MCF 10A (cell line): ENCODE data around the gene DNAJC16. TPM values are rescaled to one million over a fixed set of nuclear protein-coding genes. Genes with fewer than 3 reads are reported as not detected.

Source experiments
- BruUV-seq: library from RNA; stranded (reverse); fragments of 400-500 nt; replicated peaks from 2 replicates; lab custom pipeline; 2021; lab: Mats Ljungman, UMichigan
- CTCF ChIA-PET: fragments of 300-600 bp; sonication (Branson Sonifier 250); formaldehyde crosslinking; extraction: SDS; loops from one replicate; lab custom pipeline; 2021; ENCODE audit warnings: antibody characterized with exemption, inconsistent platforms; lab: Yijun Ruan, JAX
- POLR2A ChIA-PET: fragments of 300-600, 350-650 bp; sonication (Branson Sonifier 250); formaldehyde crosslinking; extraction: SDS; loops from one replicate; lab custom pipeline; 2020; ENCODE audit warnings: antibody characterized with exemption, inconsistent platforms; lab: Yijun Ruan, JAX
- DNase-seq: peaks from one replicate; pipeline ENCODE4 v3.0.0-alpha.2; 2018; ENCODE audit not compliant: unreplicated experiment
- H3K27ac Mint-ChIP-seq: one replicate; pipeline ENCODE4 v1.8.0; 2022; ENCODE audit warnings: mild to moderate bottlenecking, low read depth, mixed read lengths; ENCODE audit not compliant: unreplicated experiment
- H3K27me3 Mint-ChIP-seq: one replicate; pipeline ENCODE4 v1.8.0; 2022; ENCODE audit warnings: mixed read lengths; ENCODE audit not compliant: insufficient read depth, unreplicated experiment
- H3K36me3 Mint-ChIP-seq: one replicate; pipeline ENCODE4 v1.8.0; 2022; ENCODE audit warnings: mild to moderate bottlenecking, moderate library complexity, mixed read lengths; ENCODE audit not compliant: insufficient read depth, unreplicated experiment
- H3K4me1 Mint-ChIP-seq: one replicate; pipeline ENCODE4 v1.8.0; 2022; ENCODE audit warnings: mixed read lengths; ENCODE audit not compliant: insufficient read depth, unreplicated experiment
- H3K4me3 Mint-ChIP-seq: one replicate; pipeline ENCODE4 v1.8.0; 2022; ENCODE audit warnings: mild to moderate bottlenecking, moderate library complexity, mixed read lengths; ENCODE audit not compliant: unreplicated experiment
- H3K9me3 Mint-ChIP-seq: one replicate; pipeline ENCODE4 v1.8.0; 2022; ENCODE audit warnings: mixed read lengths; ENCODE audit not compliant: unreplicated experiment
- intact Hi-C: fragments of 100-400 bp; cut with micrococcal nuclease; formaldehyde crosslinking; loops from 2 replicates; pipeline ENCODE4 v1.14.1; 2022
- total RNA-seq: library from RNA; stranded (reverse); gene quantifications from 2 replicates; pipeline ENCODE4 v1.2.3, GENCODE V29; 2022
- TF ChIP-seq, protein P1 (sequence below): fragments of 200-600 bp; IDR thresholded peaks from one replicate; pipeline ENCODE4 v1.8.0; 2022; ENCODE audit warnings: antibody characterized with exemption, mild to moderate bottlenecking; ENCODE audit not compliant: unreplicated experiment

The DNAJC16 gene
- total RNA-seq, 1 experiment from 2014 or later, result 17.2 TPM

GRCh38 chr1:15543251-15543588 lies 16.6 kb downstream of the DNAJC16 start:
- ChIA-PET CTCF (no interaction called here), POLR2A (interaction anchor here (0.8 kb wide), 1 partner anchor 24 kb away, joined by 4 read pairs; no protein-coding TSS in a partner anchor)
- Mint-ChIP-seq H3K4me1 (no peaks in the 10 kb centered on the region), H3K9me3 (no peaks in the 10 kb centered on the region), H3K27me3 (no peaks in the 10 kb centered on the region), H3K4me3 (no peak overlapping the region), H3K36me3 (peaks cover 82% of the 10 kb centered on the region), H3K27ac (no peak overlapping the region)
- intact Hi-C loops, result no loop called here
- TF ChIP-seq, protein P1, sequence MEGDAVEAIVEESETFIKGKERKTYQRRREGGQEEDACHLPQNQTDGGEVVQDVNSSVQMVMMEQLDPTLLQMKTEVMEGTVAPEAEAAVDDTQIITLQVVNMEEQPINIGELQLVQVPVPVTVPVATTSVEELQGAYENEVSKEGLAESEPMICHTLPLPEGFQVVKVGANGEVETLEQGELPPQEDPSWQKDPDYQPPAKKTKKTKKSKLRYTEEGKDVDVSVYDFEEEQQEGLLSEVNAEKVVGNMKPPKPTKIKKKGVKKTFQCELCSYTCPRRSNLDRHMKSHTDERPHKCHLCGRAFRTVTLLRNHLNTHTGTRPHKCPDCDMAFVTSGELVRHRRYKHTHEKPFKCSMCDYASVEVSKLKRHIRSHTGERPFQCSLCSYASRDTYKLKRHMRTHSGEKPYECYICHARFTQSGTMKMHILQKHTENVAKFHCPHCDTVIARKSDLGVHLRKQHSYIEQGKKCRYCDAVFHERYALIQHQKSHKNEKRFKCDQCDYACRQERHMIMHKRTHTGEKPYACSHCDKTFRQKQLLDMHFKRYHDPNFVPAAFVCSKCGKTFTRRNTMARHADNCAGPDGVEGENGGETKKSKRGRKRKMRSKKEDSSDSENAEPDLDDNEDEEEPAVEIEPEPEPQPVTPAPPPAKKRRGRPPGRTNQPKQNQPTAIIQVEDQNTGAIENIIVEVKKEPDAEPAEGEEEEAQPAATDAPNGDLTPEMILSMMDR, result no peak
- no TSS peak for BruUV-seq
- no peak for DNase-seq

DNA sequence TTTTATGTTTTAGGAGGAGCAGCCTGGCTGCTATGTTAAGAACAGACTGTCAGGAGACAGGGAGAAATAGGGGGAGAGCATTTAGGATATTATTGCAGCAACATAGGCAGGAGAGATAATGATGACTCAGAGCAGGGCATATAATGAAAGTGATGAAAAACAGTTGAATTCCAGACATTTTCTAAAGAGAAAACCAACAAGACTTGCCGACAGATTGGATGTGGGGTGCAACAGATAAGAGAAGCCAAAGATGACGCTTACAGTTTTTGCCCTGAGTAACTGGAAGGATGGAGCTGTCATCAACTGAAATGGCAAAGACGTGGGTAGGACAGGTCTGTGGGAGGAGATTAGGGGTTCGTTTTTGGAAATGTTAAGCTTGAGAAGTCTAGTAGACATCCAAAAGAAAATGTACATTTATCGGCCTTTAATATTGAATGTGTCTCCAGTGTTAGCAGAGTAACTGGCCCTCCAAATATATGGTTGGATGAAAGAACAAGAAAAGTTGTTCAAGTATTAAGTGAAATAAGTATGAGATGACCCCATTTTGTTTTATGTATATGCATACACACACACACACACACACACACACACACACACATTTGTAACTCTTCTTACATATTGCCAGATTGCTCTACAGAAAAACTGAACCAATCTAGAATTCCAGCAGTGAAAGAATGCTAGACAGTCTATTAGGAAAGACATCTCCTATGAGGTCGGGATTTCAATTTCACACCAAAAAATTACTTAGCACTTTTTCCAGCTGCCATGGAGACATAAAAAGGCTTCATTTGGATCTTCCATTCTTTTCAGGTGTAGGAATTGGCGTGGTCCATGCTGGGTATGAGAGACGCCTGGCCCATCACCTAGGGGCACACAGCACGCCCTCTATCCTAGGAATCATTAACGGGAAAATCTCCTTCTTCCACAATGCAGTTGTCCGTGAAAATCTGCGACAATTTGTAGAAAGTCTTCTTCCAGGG lies 17.2 kb downstream of the DNAJC16 start:
- ChIA-PET CTCF (no interaction called here), POLR2A (interaction anchor here (0.8 kb wide), 1 partner anchor 24 kb away, joined by 4 read pairs; no protein-coding TSS in a partner anchor)
- H3K27ac Mint-ChIP-seq, result no peak overlapping the region
- intact Hi-C loops, result no loop called here
- H3K27me3 Mint-ChIP-seq, result no peaks in the 10 kb centered on the region
- H3K4me3 Mint-ChIP-seq, result no peak overlapping the region
- H3K36me3 Mint-ChIP-seq, result peaks cover 78% of the 10 kb centered on the region
- DNase-seq, result no peak
- no TSS peak for BruUV-seq
- TF ChIP-seq, protein P1, result no peak
- H3K9me3 Mint-ChIP-seq, result no peaks in the 10 kb centered on the region
- no peaks in the 10 kb centered on the region for H3K4me1 Mint-ChIP-seq

DNA sequence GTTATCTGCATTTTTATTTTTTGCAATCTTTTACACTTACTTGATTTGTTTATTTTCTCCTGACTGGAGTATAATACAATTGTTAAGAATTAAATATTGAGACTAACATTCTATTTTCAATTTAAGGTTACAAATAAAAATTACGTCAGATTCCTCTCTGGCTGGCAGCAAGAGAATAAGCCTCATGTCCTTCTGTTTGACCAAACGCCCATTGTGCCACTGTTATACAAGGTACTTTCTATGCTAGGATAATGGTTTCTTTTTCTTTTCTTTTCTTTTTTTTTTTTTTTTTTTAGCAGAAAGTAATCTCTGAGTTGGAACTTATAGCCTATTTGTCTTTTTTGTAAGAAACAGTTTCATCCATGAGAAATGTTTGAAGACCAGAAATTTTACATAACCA lies 20.0 kb downstream of the DNAJC16 start:
- Mint-ChIP-seq H3K27ac (peak overlapping the region; percentile 28), H3K9me3 (no peaks in the 10 kb centered on the region), H3K36me3 (peaks cover 79% of the 10 kb centered on the region), H3K4me3 (no peak overlapping the region), H3K27me3 (no peaks in the 10 kb centered on the region), H3K4me1 (no peaks in the 10 kb centered on the region)
- no peak for DNase-seq
- ChIA-PET POLR2A (interaction anchor here (0.7 to 1.1 kb wide), 3 partner anchors 14 to 70 kb away, joined by 3 to 4 read pairs (median 3); partner anchors contain the start of gene DNAJC16), CTCF (interaction anchor here (1.3 kb wide), 1 partner anchor 11 kb away, joined by 12 read pairs; no protein-coding TSS in a partner anchor)
- no TSS peak for BruUV-seq
- intact Hi-C loops, result no loop called here
- TF ChIP-seq, protein P1, result no peak

GRCh38 chr1:15550573-15550972 lies 23.9 kb downstream of the DNAJC16 start:
- Mint-ChIP-seq H3K4me3 (no peak overlapping the region), H3K4me1 (no peaks in the 10 kb centered on the region), H3K36me3 (peaks cover 77% of the 10 kb centered on the region), H3K9me3 (no peaks in the 10 kb centered on the region), H3K27ac (no peak overlapping the region), H3K27me3 (no peaks in the 10 kb centered on the region)
- CTCF ChIA-PET, result no interaction called here
- intact Hi-C loops, result no loop called here
- DNase-seq, result no peak
- BruUV-seq, result no TSS peak
- TF ChIP-seq, protein P1, result no peak
- POLR2A ChIA-PET, result no interaction called here
